LHCN-M2 (cell line): ENCODE results near the gene FAM98C. TPM values are rescaled to one million over a fixed set of nuclear protein-coding genes. Genes with fewer than 3 reads are reported as not detected.
"Not testable (repeated sequence)": the region's sequence is repeated elsewhere in the genome, so short reads cannot be mapped to it uniquely, and the experiment has no call there.

ENCODE experiments used
- DNase-seq: peaks from one replicate; pipeline ENCODE4 v3.0.0-alpha.2; 2012; ENCODE audit warnings: low read depth
- total RNA-seq: library from RNA; depleted of rRNA; stranded (reverse); fragments of >200 nt; gene quantifications from 2 replicates; pipeline ENCODE4 v1.2.3, GENCODE V29; 2014

The FAM98C gene
- total RNA-seq, 1 experiment from 2014 or later = 21.2 TPM

- no peak for DNase-seq
These were observed 7.3 kb upstream of the FAM98C start for GRCh38 chr19:38395381-38396114.

GRCh38 chr19:38399081-38399480 is 3.8 kb upstream of the FAM98C start:
- no peak for DNase-seq

- DNase-seq = no peak
These were observed 3.4 kb upstream of the FAM98C start for GRCh38 chr19:38399537-38399936.

GRCh38 chr19:38400361-38400760 is 2.5 kb upstream of the FAM98C start:
- DNase-seq = no peak

- peak; percentile 57 for DNase-seq
These were observed 1.7 kb upstream of the FAM98C start for GRCh38 chr19:38401148-38401547.

GRCh38 chr19:38402623-38402966 is 298 bp upstream of the FAM98C start:
- DNase-seq = no peak

GRCh38 chr19:38404858-38405257 is 2.0 kb downstream of the FAM98C start:
- DNase-seq = no peak

GRCh38 chr19:38405276-38405675 is 2.4 kb downstream of the FAM98C start:
- no peak for DNase-seq

- DNase-seq = no peak
These were observed 6.8 kb downstream of the FAM98C start for GRCh38 chr19:38409631-38410133.

- not testable (repeated sequence) for DNase-seq
These were observed 7.5 kb downstream of the FAM98C start for GRCh38 chr19:38410407-38410806.

GRCh38 chr19:38411041-38411712 is 8.3 kb downstream of the FAM98C start:
- DNase-seq = no peak

GRCh38 chr19:38411898-38412297 is 9.0 kb downstream of the FAM98C start:
- DNase-seq = not testable (repeated sequence)

- DNase-seq = no peak
These were observed 9.6 kb downstream of the FAM98C start for GRCh38 chr19:38412491-38412890.

GRCh38 chr19:38412961-38413360 is 10.1 kb downstream of the FAM98C start:
- DNase-seq = no peak

GRCh38 chr19:38413416-38413815 is 10.5 kb downstream of the FAM98C start:
- no peak for DNase-seq

GRCh38 chr19:38417146-38417543 is 14.3 kb downstream of the FAM98C start:
- no peak for DNase-seq

- DNase-seq = no peak
These were observed 14.9 kb downstream of the FAM98C start for GRCh38 chr19:38417544-38418506.

- DNase-seq = no peak
These were observed 18.0 kb downstream of the FAM98C start for GRCh38 chr19:38420935-38421334.

- no peak for DNase-seq
These were observed 19.0 kb downstream of the FAM98C start for GRCh38 chr19:38421856-38422255.

GRCh38 chr19:38422438-38422837 is 19.5 kb downstream of the FAM98C start:
- DNase-seq = no peak

GRCh38 chr19:38424272-38424671 is 21.4 kb downstream of the FAM98C start:
- DNase-seq = no peak

- no peak for DNase-seq
These were observed 22.4 kb downstream of the FAM98C start for GRCh38 chr19:38425222-38425809.
